Ishikawa (cell line): ENCODE results near the gene WIF1.

Experiments used
- CEBPB ChIP-seq: IDR thresholded peaks from 2 replicates; pipeline ENCODE4 v1.6.1; 2012
- CREB1 ChIP-seq: IDR thresholded peaks from 2 replicates; pipeline ENCODE4 v1.6.1; 2012; ENCODE audit warnings: low read depth
- EGR1 ChIP-seq: IDR thresholded peaks from 2 replicates; pipeline ENCODE4 v1.6.1; 2012
- EP300 ChIP-seq: IDR thresholded peaks from 2 replicates; pipeline ENCODE4 v1.6.1; 2012; ENCODE audit warnings: borderline replicate concordance
- FOXM1 ChIP-seq: IDR thresholded peaks from 2 replicates; pipeline ENCODE4 v1.6.1; 2012; ENCODE audit warnings: low read depth, borderline replicate concordance
- NFIC ChIP-seq: IDR thresholded peaks from 2 replicates; pipeline ENCODE4 v1.6.1; 2012
- RAD21 ChIP-seq: IDR thresholded peaks from 2 replicates; pipeline ENCODE4 v1.6.1; 2012; ENCODE audit warnings: low read depth
- TAF1 ChIP-seq: IDR thresholded peaks from 2 replicates; pipeline ENCODE4 v1.6.1; 2012; ENCODE audit warnings: low read depth, mild to moderate bottlenecking
- TCF12 ChIP-seq: IDR thresholded peaks from 2 replicates; pipeline ENCODE4 v1.6.1; 2012; ENCODE audit warnings: low read depth
- TEAD4 ChIP-seq: IDR thresholded peaks from 2 replicates; pipeline ENCODE4 v1.6.1; 2012
- YY1 ChIP-seq: IDR thresholded peaks from 2 replicates; pipeline ENCODE4 v1.6.1; 2012; ENCODE audit warnings: low read depth
- ZBTB7A ChIP-seq: IDR thresholded peaks from 2 replicates; pipeline ENCODE4 v1.6.1; 2012; ENCODE audit warnings: low read depth
- TF ChIP-seq, protein P1 (sequence below): IDR thresholded peaks from 2 replicates; pipeline ENCODE4 v1.6.1; 2012
- TF ChIP-seq, protein P2 (sequence below): IDR thresholded peaks from 2 replicates; pipeline ENCODE4 v1.6.1; 2012; ENCODE audit warnings: low read depth, mild to moderate bottlenecking
- TF ChIP-seq, protein P3 (sequence below): IDR thresholded peaks from 2 replicates; pipeline ENCODE4 v1.6.1; 2012

WIF1 gene

DNA sequence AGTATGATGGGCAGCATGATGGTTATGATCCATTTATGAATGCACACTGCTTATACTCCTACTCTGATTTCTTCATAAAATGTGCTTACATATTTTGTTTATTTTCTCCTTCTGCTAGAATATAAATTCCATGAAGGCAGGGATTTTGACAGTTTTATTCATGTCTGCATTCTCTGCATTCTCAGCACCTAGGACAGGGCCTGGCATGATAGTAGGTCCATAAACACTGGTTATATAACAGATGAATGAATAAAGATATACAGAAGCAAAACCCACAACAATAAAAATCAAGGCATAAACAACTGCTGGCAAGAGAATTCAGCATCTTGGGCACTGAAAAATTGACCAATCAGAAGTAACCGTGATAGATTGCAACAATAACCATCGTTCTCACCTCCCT, 115.4 kb downstream of the WIF1 start:
- no peak for TF ChIP-seq YY1
- TF ChIP-seq ZBTB7A: no peak
- TF ChIP-seq CEBPB: no peak
- TF ChIP-seq TEAD4: peak; percentile 96
- TF ChIP-seq RAD21: no peak
- TF ChIP-seq CREB1: no peak
- TF ChIP-seq, protein P1, sequence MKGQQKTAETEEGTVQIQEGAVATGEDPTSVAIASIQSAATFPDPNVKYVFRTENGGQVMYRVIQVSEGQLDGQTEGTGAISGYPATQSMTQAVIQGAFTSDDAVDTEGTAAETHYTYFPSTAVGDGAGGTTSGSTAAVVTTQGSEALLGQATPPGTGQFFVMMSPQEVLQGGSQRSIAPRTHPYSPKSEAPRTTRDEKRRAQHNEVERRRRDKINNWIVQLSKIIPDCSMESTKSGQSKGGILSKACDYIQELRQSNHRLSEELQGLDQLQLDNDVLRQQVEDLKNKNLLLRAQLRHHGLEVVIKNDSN: no peak
- no peak for TF ChIP-seq NFIC
- TF ChIP-seq, protein P2, sequence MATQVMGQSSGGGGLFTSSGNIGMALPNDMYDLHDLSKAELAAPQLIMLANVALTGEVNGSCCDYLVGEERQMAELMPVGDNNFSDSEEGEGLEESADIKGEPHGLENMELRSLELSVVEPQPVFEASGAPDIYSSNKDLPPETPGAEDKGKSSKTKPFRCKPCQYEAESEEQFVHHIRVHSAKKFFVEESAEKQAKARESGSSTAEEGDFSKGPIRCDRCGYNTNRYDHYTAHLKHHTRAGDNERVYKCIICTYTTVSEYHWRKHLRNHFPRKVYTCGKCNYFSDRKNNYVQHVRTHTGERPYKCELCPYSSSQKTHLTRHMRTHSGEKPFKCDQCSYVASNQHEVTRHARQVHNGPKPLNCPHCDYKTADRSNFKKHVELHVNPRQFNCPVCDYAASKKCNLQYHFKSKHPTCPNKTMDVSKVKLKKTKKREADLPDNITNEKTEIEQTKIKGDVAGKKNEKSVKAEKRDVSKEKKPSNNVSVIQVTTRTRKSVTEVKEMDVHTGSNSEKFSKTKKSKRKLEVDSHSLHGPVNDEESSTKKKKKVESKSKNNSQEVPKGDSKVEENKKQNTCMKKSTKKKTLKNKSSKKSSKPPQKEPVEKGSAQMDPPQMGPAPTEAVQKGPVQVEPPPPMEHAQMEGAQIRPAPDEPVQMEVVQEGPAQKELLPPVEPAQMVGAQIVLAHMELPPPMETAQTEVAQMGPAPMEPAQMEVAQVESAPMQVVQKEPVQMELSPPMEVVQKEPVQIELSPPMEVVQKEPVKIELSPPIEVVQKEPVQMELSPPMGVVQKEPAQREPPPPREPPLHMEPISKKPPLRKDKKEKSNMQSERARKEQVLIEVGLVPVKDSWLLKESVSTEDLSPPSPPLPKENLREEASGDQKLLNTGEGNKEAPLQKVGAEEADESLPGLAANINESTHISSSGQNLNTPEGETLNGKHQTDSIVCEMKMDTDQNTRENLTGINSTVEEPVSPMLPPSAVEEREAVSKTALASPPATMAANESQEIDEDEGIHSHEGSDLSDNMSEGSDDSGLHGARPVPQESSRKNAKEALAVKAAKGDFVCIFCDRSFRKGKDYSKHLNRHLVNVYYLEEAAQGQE: peak; percentile 88
- no peak for TF ChIP-seq FOXM1
- TF ChIP-seq TAF1: no peak

DNA sequence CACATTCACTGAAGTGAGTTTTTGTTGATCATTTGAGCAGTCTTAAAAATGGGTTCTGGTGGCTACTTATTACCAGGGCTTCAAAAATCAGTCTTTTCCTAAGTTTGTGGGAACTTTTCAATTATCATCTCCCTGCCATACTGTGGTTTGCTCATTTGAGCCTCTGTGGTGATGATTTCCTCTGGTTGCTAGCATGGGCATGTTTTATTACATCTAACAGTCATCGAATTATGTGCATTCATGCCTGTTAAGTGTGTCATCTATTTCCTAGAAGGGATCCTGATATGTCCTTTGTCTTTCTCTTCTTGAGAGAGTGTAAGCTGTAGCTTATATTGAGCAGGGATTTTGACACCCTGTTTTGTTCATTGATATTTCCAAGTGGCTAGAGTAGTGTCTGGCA, 116.8 kb downstream of the WIF1 start:
- TF ChIP-seq, protein P2: no peak
- TF ChIP-seq NFIC (no peak), RAD21 (no peak), EGR1 (no peak), TCF12 (no peak), FOXM1 (no peak), ZBTB7A (no peak), EP300 (no peak), YY1 (no peak), CEBPB (no peak), TEAD4 (no peak), TAF1 (no peak)
- TF ChIP-seq, protein P1: no peak
- TF ChIP-seq, protein P3, sequence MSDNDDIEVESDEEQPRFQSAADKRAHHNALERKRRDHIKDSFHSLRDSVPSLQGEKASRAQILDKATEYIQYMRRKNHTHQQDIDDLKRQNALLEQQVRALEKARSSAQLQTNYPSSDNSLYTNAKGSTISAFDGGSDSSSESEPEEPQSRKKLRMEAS: no peak
